ENCODE data around the gene DDX6.

DNA sequence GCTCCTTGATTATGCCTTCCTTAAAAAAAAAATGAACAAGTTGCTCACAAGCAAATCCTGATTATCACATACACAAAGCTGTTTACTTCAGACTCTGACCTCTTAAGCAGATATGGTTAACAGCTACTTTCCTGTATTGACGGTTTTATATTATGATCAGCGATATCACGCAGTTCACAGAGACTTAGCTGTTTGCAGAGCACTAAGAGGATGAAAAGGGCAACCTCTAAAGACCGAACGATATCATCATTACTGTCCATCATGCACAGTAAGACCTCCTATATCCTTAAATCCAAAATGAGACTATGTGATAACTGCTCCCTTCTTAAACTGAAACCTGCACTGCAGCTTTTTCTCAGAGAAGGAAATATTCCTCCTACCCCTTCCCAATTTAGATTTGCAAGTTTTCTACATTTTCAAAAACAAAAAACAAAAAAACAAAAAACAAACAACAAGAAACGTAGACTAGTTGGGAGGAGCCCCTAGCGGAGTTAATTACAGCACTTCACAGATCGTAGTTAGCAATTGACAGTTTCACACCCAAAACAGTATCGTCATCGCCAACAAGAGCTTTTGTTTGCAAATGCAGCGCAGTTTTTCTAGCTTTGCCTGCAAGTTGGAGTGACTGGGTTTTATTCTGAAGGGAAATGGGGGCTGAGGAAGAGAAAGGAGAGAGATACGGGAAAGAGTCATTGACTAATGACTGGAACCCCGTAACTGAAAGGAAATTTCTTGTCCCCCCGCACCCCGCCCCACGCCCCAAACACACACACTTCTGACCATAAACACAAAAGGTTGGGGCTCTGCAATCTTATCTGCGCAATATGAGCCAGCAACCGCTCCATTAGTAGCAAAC, 1.2 kb downstream of the DDX6 start:
- TF ChIP-seq FOXS1 (CRISPR knock-in tag; IDR thresholded peaks at IDR 0.05) (no peak), RFX5 (IDR thresholded peaks at IDR 0.05) (no peak), POLR2A (IDR thresholded peaks at IDR 0.05; ENCODE audit: low read length) (no peak), EHMT2 (IDR thresholded peaks at IDR 0.05; ENCODE audit: low read depth) (no peak), NPAS2 (CRISPR knock-in tag; IDR thresholded peaks at IDR 0.05; ENCODE audit: borderline replicate concordance) (no peak), CHD2 (IDR thresholded peaks at IDR 0.05; ENCODE audit: low read length, partially characterized antibody) (no peak), SMC3 (IDR thresholded peaks at IDR 0.05) (no peak)
- TF ChIP-seq, protein P1, sequence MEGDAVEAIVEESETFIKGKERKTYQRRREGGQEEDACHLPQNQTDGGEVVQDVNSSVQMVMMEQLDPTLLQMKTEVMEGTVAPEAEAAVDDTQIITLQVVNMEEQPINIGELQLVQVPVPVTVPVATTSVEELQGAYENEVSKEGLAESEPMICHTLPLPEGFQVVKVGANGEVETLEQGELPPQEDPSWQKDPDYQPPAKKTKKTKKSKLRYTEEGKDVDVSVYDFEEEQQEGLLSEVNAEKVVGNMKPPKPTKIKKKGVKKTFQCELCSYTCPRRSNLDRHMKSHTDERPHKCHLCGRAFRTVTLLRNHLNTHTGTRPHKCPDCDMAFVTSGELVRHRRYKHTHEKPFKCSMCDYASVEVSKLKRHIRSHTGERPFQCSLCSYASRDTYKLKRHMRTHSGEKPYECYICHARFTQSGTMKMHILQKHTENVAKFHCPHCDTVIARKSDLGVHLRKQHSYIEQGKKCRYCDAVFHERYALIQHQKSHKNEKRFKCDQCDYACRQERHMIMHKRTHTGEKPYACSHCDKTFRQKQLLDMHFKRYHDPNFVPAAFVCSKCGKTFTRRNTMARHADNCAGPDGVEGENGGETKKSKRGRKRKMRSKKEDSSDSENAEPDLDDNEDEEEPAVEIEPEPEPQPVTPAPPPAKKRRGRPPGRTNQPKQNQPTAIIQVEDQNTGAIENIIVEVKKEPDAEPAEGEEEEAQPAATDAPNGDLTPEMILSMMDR (IDR thresholded peaks at IDR 0.05), result no peak
- TF ChIP-seq, protein P2, sequence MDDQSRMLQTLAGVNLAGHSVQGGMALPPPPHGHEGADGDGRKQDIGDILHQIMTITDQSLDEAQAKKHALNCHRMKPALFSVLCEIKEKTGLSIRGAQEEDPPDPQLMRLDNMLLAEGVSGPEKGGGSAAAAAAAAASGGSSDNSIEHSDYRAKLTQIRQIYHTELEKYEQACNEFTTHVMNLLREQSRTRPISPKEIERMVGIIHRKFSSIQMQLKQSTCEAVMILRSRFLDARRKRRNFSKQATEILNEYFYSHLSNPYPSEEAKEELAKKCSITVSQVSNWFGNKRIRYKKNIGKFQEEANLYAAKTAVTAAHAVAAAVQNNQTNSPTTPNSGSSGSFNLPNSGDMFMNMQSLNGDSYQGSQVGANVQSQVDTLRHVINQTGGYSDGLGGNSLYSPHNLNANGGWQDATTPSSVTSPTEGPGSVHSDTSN (IDR thresholded peaks at IDR 0.05), result no peak
- TF ChIP-seq, protein P3, sequence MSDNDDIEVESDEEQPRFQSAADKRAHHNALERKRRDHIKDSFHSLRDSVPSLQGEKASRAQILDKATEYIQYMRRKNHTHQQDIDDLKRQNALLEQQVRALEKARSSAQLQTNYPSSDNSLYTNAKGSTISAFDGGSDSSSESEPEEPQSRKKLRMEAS (IDR thresholded peaks at IDR 0.05), result no peak
- TF ChIP-seq, protein P4, sequence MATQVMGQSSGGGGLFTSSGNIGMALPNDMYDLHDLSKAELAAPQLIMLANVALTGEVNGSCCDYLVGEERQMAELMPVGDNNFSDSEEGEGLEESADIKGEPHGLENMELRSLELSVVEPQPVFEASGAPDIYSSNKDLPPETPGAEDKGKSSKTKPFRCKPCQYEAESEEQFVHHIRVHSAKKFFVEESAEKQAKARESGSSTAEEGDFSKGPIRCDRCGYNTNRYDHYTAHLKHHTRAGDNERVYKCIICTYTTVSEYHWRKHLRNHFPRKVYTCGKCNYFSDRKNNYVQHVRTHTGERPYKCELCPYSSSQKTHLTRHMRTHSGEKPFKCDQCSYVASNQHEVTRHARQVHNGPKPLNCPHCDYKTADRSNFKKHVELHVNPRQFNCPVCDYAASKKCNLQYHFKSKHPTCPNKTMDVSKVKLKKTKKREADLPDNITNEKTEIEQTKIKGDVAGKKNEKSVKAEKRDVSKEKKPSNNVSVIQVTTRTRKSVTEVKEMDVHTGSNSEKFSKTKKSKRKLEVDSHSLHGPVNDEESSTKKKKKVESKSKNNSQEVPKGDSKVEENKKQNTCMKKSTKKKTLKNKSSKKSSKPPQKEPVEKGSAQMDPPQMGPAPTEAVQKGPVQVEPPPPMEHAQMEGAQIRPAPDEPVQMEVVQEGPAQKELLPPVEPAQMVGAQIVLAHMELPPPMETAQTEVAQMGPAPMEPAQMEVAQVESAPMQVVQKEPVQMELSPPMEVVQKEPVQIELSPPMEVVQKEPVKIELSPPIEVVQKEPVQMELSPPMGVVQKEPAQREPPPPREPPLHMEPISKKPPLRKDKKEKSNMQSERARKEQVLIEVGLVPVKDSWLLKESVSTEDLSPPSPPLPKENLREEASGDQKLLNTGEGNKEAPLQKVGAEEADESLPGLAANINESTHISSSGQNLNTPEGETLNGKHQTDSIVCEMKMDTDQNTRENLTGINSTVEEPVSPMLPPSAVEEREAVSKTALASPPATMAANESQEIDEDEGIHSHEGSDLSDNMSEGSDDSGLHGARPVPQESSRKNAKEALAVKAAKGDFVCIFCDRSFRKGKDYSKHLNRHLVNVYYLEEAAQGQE (IDR thresholded peaks at IDR 0.05), result no peak
